ENCODE data around the gene SPN. TPM values are rescaled to one million over a fixed set of nuclear protein-coding genes. Genes with fewer than 3 reads are reported as not detected.
"Not testable (repeated sequence)": the region's sequence is repeated elsewhere in the genome, so short reads cannot be mapped to it uniquely, and the experiment has no call there.

The SPN gene
- total RNA-seq: under 1 TPM in 1 of 2 donors, not detected in 1; 0.74 TPM
- polyA plus RNA-seq (ENCODE audit: insufficient read depth, low read depth, low replicate concordance): 3.2 TPM
- long read RNA-seq, donor 1, partial matches to known transcripts: 0 of 3 reads
- long read RNA-seq, donor 1, other reads (novel, unspliced or antisense): 0 of 3 reads
- long read RNA-seq, donor 2, partial matches to known transcripts: 0 of 1 reads
- long read RNA-seq, donor 2, other reads (novel, unspliced or antisense): 0 of 1 reads

- Histone ChIP-seq H3K4me1 (no peaks in the 10 kb centered on the region), H3K36me3 (ENCODE audit: low read depth, missing control alignments) (no peaks in the 10 kb centered on the region), H3K4me3 (no peak within 1 kb of the TSS), H3K9me3 (no peaks in the 10 kb centered on the region), H3K27ac (no peak within 1 kb of the TSS), H3K27me3 (no peaks in the 10 kb centered on the region)
- no peak for TF ChIP-seq POLR2A (IDR thresholded peaks at IDR 0.05)
- TF ChIP-seq, protein P1, sequence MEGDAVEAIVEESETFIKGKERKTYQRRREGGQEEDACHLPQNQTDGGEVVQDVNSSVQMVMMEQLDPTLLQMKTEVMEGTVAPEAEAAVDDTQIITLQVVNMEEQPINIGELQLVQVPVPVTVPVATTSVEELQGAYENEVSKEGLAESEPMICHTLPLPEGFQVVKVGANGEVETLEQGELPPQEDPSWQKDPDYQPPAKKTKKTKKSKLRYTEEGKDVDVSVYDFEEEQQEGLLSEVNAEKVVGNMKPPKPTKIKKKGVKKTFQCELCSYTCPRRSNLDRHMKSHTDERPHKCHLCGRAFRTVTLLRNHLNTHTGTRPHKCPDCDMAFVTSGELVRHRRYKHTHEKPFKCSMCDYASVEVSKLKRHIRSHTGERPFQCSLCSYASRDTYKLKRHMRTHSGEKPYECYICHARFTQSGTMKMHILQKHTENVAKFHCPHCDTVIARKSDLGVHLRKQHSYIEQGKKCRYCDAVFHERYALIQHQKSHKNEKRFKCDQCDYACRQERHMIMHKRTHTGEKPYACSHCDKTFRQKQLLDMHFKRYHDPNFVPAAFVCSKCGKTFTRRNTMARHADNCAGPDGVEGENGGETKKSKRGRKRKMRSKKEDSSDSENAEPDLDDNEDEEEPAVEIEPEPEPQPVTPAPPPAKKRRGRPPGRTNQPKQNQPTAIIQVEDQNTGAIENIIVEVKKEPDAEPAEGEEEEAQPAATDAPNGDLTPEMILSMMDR (IDR thresholded peaks at IDR 0.05): no peak
- 61 to 69% methylated on average over 16 to 18 of the region's 18 CpGs for WGBS, 2 donors
- intact Hi-C loops (cut with DNase I; ENCODE audit: low total_unique reads): no loop called here
- DNase-seq: no peak
Observed at GRCh38 chr16:29663016-29663806, at the start of gene SPN. TSS of gene SPN (plus strand) at chr16:29663247. CDS start at chr16:29663729, 482 bp downstream.

- peak; percentile 89 for DNase-seq
- H3K36me3 ChIP-seq (ENCODE audit: low read depth, missing control alignments); intact Hi-C loops (cut with DNase I; ENCODE audit: low total_unique reads); H3K27me3 ChIP-seq; H3K9me3 ChIP-seq; H3K4me1 ChIP-seq: not testable (repeated sequence)
- H3K27ac ChIP-seq: peak overlapping the region in 1 of 2 donors; percentile 36
- 1 to 5% methylated on average over 13 to 39 of the region's 100 CpGs for WGBS, 2 donors
- H3K4me3 ChIP-seq: peak overlapping the region; percentile 53 to 69
Observed at GRCh38 chr16:29613307-29614057, 49.6 kb upstream of the SPN start.

- 11 to 24% methylated on average over 7 to 22 of the region's 22 CpGs for WGBS, 2 donors
- H3K4me1 ChIP-seq; H3K36me3 ChIP-seq (ENCODE audit: low read depth, missing control alignments); H3K9me3 ChIP-seq; H3K4me3 ChIP-seq; H3K27me3 ChIP-seq; H3K27ac ChIP-seq; intact Hi-C loops (cut with DNase I; ENCODE audit: low total_unique reads): not testable (repeated sequence)
- DNase-seq: peak; percentile 70
Observed at GRCh38 chr16:29614691-29615314, 48.2 kb upstream of the SPN start.

DNA sequence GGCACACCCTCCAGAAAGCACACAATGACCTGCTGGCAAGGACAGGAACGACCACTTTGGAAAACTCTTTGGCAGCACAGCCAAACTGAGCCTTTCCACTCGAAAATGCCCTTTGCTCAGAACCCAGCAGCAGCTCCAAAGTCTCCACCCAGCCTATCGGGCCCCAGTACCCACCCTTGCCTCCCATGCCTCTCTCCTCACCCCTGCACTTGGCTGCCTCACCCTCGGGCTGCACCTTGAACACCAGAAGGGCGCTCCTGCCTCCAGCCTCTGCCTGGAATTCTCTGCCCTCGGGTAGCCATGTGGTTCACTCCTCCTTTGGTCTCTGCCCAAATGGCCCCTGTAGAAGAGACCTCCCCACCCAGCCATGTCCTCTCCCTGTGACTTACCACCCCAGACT, 46.9 kb upstream of the SPN start:
- H3K4me3 ChIP-seq; H3K9me3 ChIP-seq; H3K27ac ChIP-seq; H3K36me3 ChIP-seq (ENCODE audit: low read depth, missing control alignments); intact Hi-C loops (cut with DNase I; ENCODE audit: low total_unique reads); H3K27me3 ChIP-seq; DNase-seq; H3K4me1 ChIP-seq: not testable (repeated sequence)
- WGBS, 2 donors: 89 to 90% methylated on average over 4 of the region's 6 CpGs

GRCh38 chr16:29620591-29620990, 42.5 kb upstream of the SPN start:
- not testable (repeated sequence) for H3K36me3 ChIP-seq (ENCODE audit: low read depth, missing control alignments); H3K27me3 ChIP-seq
- 81 to 86% methylated on average over 5 of the region's 6 CpGs for WGBS, 2 donors

GRCh38 chr16:29622738-29623137, 40.3 kb upstream of the SPN start:
- H3K9me3 ChIP-seq; H3K27ac ChIP-seq; H3K4me3 ChIP-seq; H3K36me3 ChIP-seq (ENCODE audit: low read depth, missing control alignments); H3K27me3 ChIP-seq; H3K4me1 ChIP-seq; intact Hi-C loops (cut with DNase I; ENCODE audit: low total_unique reads); DNase-seq: not testable (repeated sequence)
- WGBS, 2 donors: 82% methylated on average over 5 of the region's 18 CpGs; no CpG with 5 or more reads in 1 of the 2 donors

More at GRCh38 chr16:29620591-29620990, 42.5 kb upstream of the SPN start:
- H3K4me3 ChIP-seq; H3K9me3 ChIP-seq; H3K4me1 ChIP-seq; DNase-seq; H3K27ac ChIP-seq; intact Hi-C loops (cut with DNase I; ENCODE audit: low total_unique reads): not testable (repeated sequence)

- H3K27me3 ChIP-seq; intact Hi-C loops (cut with DNase I; ENCODE audit: low total_unique reads); H3K27ac ChIP-seq; H3K4me1 ChIP-seq; DNase-seq; H3K4me3 ChIP-seq; H3K9me3 ChIP-seq; H3K36me3 ChIP-seq (ENCODE audit: low read depth, missing control alignments): not testable (repeated sequence)
- WGBS, 2 donors: 95% methylated on average over 5 of the region's 5 CpGs
Observed at GRCh38 chr16:29623253-29623652, 39.8 kb upstream of the SPN start.

GRCh38 chr16:29625114-29625513, 37.9 kb upstream of the SPN start:
- intact Hi-C loops (cut with DNase I; ENCODE audit: low total_unique reads); DNase-seq: not testable (repeated sequence)

DNA sequence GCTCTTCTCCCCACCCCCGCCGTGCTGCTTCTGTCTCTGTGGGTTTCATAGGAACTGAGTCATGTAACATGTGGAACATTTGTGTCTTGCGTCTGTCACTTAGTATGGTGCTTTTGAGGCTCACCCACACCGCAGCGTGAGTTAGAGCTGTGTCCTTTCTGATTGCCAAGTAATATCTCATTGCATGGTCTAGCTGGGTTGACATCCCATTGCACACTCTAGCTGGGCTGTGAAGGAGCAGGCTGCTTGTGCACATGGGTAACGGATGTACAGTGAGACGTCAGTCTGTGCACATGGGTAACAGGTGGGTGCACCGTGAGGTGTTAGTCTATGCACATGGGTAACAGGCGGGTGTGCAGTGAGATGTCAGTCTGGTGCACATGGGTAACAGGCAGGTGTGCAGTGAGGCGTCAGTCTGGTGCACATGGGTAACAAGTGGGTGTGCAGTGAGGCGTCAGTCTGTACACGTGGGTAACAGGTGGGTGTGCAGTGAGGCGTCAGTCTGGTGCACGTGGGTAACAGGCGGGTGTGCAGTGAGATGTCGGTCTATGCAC, 36.2 kb upstream of the SPN start:
- H3K27ac ChIP-seq; intact Hi-C loops (cut with DNase I; ENCODE audit: low total_unique reads): not testable (repeated sequence)
- WGBS, 2 donors: 81 to 88% methylated on average over 14 to 16 of the region's 16 CpGs

More at GRCh38 chr16:29625114-29625513, 37.9 kb upstream of the SPN start:
- H3K36me3 ChIP-seq (ENCODE audit: low read depth, missing control alignments); H3K27ac ChIP-seq; H3K4me1 ChIP-seq; H3K4me3 ChIP-seq; H3K27me3 ChIP-seq; H3K9me3 ChIP-seq: not testable (repeated sequence)
- 68% methylated on average over 3 of the region's 4 CpGs; no CpG with 5 or more reads in 1 of the 2 donors for WGBS, 2 donors

DNA sequence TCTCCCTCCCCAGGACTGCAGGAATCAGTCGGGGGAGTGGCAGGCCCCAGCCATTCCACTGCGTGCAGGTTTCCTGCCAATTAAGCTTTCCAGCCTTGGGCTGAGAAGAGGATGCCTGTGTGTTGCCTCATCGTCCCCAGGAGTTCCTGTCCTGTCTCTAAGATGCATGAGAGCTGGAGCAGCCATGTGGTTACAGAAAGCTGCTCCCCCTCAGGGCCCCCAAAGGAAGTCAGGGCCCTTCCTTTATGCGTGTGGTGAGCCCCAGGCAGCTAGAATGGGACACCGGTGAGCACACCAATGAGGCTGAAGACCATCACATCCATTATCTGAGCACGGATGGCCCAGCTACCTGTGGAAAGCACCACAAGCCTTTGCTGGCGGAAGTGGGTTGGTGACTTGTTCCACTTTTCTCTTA, 35.4 kb upstream of the SPN start:
- intact Hi-C loops (cut with DNase I; ENCODE audit: low total_unique reads); H3K27me3 ChIP-seq: not testable (repeated sequence)
- WGBS, 2 donors: 18 to 55% methylated on average over 2 of the region's 7 CpGs

More for the DNA sequence above, 36.2 kb upstream of the SPN start:
- not testable (repeated sequence) for H3K4me3 ChIP-seq; H3K9me3 ChIP-seq; H3K36me3 ChIP-seq (ENCODE audit: low read depth, missing control alignments); DNase-seq; H3K4me1 ChIP-seq; H3K27me3 ChIP-seq

More for the DNA sequence above, 35.4 kb upstream of the SPN start:
- not testable (repeated sequence) for DNase-seq; H3K4me3 ChIP-seq; H3K36me3 ChIP-seq (ENCODE audit: low read depth, missing control alignments); H3K4me1 ChIP-seq; H3K27ac ChIP-seq; H3K9me3 ChIP-seq
